A204.1 (cell line): Measurements from ENCODE around the gene CD164L2.

ENCODE experiments used
- FAIRE-seq: peaks from 2 replicates; lab custom pipeline; 2012; peaks lifted over from hg19 to GRCh38; lab: Jason Lieb, UNC

CD164L2 gene

GRCh38 chr1:27346991-27347624 lies 36.0 kb downstream of the CD164L2 start:
- FAIRE-seq, result no peak

DNA sequence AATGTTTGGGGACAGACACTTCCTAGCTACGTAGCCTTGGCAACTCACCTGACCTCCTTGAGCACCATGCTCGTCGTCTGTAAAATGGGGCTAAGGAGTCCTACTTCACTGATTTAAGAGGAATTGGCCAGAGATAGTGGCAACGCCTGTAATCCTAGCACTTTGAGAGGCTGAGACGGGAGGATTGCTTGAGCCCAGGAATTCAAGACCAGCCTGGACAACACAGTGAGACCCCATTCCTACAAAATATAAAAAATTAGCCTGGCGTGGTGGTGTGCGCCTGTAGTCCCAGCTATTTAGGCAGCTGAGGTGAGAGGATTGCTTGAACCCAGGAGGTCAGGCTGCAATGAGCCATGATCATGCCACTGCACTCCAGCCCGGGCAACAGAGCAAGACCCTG lies 36.8 kb downstream of the CD164L2 start:
- no peak for FAIRE-seq

DNA sequence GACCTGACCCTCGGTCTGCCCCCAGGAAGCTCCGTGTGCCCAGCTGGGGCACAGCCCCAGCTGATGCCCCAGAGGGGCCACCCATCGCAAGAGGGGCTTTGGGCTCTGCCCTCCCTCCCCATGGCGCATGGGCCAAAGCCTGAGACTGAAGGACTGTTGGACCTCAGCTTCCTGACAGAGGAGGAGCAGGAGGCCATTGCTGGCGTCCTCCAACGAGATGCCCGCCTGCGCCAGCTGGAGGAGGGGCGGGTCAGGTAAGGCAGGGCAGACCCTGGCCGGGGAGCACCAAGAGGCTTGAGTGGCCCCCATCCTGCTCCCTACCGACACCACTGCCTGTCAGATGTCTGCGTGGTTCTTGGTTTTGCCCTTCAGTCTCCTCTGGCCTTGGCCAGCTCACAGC lies 37.9 kb downstream of the CD164L2 start:
- no peak for FAIRE-seq

GRCh38 chr1:27343639-27344025 lies 39.5 kb downstream of the CD164L2 start:
- FAIRE-seq, result no peak

DNA sequence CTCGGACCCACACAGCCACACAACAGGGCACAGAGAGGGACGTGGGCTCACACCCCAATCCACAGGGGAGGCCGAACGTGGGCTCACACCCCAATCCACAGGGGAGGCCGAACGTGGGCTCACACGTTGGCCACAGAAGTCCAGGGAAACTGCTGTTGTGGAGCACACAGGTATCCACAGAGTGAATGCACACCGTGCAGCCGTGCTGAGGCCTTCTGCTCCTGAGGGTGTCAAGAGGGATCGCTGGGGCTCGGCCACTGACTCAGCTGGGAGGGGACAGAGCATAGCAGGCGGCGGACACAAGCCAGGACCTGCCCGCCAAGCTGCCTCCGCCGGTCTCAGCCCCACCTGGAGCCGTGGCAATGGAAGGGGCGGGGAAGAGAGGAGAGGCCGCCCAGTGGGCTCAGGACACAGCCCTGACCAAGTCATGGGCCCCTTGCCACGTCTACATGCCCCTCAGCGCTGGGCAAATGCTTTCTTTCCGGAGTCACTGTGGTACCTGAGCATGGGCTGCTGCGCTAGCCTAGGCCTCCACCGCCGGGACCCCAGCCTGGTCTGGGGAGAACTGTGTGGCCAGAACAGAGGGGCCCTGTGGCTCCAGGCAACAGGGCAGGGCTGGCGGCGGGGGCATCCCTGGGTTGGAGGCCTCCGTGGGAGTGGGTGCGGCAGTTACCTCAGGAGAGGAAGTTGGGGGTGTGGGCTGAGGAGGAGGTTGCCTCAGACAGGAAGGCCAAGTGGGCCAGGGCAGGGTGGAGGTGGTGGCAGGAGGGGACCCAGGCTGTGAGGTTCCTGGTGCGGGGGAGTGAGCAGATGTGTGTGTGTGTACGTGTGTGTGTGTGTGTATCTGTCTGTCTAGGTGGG lies 40.1 kb downstream of the CD164L2 start:
- FAIRE-seq, result no peak

- FAIRE-seq, result no peak
Measured at GRCh38 chr1:27342391-27342777, 40.7 kb downstream of the CD164L2 start.

- no peak for FAIRE-seq
Measured at GRCh38 chr1:27341525-27342252, 41.4 kb downstream of the CD164L2 start, which contains the start of gene SYTL1. Gene SYTL1 (plus strand): TSS chr1:27342022. CDS start chr1:27345335, 3,313 bp downstream.

DNA sequence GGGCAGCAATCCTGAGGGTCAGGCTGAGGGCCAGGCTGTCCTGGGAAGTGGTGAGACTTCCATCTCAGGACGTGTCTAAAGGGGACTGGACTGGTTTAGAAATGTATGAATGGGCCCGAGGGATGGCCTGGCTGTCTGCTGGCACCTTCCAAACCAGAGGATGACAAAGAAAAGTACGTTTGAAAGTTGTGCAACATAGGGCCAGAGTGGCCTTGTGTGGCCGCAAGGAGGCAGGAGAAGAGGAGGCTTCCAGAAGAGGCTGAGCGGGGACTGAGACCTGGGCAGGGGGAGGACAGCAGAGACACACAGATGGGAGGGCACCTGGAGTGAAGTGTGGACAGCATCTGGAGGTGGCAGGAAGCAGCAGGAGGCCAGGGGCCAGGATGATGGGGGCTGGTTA lies 43.9 kb downstream of the CD164L2 start:
- no peak for FAIRE-seq

- FAIRE-seq, result no peak
Measured at GRCh38 chr1:27338751-27339150, 44.4 kb downstream of the CD164L2 start.

DNA sequence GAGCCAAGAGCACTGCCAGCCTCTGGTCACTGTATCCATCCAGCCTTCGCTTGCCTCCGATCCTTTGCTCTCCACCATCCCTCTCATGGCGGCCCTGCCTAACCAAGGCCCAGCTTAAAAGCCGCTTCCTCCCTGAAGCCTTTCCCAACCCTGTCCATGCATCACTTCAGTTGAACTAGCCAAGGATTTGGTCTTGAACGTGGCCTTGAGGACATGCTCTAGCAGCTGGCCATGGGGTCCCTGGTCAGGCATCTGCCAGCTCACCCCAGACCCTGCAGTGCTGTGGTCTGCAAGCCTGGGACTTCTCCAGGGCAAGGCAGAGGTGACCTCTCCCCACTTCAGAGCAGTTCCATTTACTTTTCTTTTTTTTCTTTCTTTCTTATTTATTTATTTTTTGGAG lies 46.4 kb downstream of the CD164L2 start:
- FAIRE-seq, result no peak

DNA sequence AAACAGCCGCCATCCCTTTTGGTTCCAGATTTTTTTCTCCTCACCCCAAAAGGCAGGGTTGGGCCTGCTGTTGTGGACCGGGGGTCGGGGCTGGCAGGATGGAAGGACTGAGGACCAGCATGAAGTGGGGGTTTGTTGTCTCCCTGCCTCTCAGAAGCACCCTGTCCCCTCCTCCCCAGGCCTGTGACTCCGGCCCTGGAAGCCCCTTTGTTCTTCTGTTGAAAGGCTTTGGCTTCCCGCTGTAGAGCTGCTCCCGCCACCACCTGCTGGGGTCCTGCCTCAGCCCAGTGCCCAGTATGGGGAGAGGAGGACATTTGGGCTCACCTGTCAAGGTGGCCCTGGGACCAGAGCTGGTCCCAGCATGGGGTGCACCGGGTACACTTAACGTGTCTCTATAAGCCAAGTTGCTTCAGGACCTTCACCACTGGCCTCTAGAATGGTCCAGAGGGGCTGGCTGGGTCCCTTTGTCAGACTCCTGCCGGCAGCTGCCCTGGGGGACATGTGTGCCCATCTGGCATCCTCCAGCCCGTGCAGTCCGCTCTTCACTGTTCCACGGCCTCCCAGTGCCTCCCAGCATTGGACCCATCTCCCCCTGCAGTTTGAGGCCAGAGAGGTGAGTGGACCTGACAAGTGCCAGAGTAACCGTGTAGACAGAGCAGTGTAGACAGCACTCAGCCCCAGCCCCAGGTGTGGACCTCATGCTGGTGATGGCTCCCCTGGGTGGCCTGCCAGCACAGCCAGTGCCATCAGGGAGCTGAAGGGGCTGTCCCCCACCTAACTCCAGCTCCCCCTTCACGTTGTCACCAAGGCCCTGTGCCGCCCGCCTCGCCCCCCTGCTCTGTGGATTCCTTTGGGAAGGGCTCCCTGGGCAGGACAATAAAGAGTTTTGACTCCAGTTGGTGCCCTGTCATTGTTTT lies 47.4 kb downstream of the CD164L2 start:
- FAIRE-seq, result no peak

GRCh38 chr1:27333717-27334279 lies 49.3 kb downstream of the CD164L2 start:
- no peak for FAIRE-seq

DNA sequence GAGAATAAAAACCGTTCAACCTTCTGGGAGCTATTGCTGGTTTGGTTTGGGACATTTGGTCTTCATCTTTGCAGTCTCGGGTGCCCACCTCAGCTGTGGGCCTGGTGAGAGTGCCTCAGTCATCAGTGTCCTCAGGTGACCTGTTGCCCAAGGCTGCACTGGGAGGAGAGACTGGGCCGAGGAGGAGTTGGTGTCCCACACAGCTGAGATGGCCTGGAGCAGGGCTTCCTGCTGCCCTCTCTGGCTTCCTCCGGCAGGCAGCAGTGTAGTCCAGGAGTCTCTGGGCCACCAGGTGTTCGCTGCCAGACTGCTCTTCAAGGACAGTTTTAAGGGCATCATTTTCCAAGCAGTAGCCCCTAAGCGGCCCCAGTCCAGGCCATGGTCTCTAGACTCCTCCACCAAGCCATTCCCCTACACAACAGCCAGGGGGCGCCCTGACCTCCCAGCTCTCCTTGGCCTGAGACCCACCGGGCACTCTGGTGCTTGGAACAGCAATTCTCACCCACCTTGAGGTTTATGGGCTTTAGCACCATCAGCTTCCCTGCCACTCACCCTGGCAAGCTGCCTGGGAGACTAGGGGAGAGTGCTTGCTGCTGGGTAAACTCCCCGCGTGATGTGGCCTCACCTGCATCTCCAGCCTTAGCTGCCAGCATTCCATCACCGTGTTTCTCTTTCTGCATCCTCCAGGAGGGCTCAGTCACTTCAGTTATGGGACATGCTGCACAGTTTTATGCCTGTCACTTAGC lies 50.4 kb downstream of the CD164L2 start:
- FAIRE-seq, result no peak

DNA sequence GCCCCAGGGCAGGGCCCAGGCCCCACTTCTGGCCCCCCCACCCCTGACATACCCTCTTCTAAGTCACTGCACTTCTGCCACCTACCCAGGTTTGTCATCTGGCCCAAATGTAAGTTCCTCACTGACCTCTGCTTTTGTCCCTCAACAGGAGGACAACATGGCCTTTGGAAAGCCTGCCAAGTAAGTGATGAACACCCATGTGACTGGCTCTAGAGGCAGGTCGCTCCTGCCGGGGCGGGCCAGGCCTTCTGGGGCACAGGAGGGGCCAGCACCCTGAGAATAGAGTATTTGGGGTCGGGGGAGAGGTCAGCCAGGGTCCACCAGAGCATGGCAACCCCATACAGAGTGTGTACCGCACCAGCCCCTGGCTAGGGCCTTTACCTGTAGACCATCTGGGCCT lies 51.2 kb downstream of the CD164L2 start:
- FAIRE-seq, result no peak

- no peak for FAIRE-seq
Measured at GRCh38 chr1:27331426-27331825, 51.7 kb downstream of the CD164L2 start.

GRCh38 chr1:27330786-27331185 lies 52.3 kb downstream of the CD164L2 start:
- FAIRE-seq, result no peak
